ENCODE measurements around the gene ADGRB2. TPM values are rescaled to one million over a fixed set of nuclear protein-coding genes. Genes with fewer than 3 reads are reported as not detected.

The ADGRB2 gene
- polyA plus RNA-seq, 3 donors: 13.5 to 18.2 (median 17.8) TPM

GRCh38 chr1:31679091-31679490 is 85.0 kb downstream of the ADGRB2 start:
- DNase-seq: no peak

GRCh38 chr1:31678681-31679080 is 85.5 kb downstream of the ADGRB2 start:
- DNase-seq: no peak

GRCh38 chr1:31677949-31678348 is 86.2 kb downstream of the ADGRB2 start:
- DNase-seq: no peak

GRCh38 chr1:31677401-31677800 is 86.7 kb downstream of the ADGRB2 start:
- no peak for DNase-seq

Other genes starting within 250 kb of the ADGRB2 start
- gene TINAGL1, start 187.8 kb downstream of the ADGRB2 start, polyA plus RNA-seq (ENCODE audit: insufficient read length in 3 of 3): 10 to 100 TPM; 45.5 to 51.5 (median 47.4) TPM
- gene HCRTR1, start 146.7 kb downstream of the ADGRB2 start, polyA plus RNA-seq (ENCODE audit: insufficient read length in 3 of 3): under 1 TPM; 0.14 to 0.39 (median 0.31) TPM
- 10 to 100 TPM; 77.2 to 81.4 (median 79.1) TPM for gene PEF1, start 119.5 kb downstream of the ADGRB2 start, polyA plus RNA-seq (ENCODE audit: insufficient read length in 3 of 3)
- gene COL16A1, start 60.3 kb downstream of the ADGRB2 start, polyA plus RNA-seq (ENCODE audit: insufficient read length in 3 of 3): 10 to 100 TPM; 50.2 to 59.0 (median 56.5) TPM
- gene SPOCD1, start 51.7 kb upstream of the ADGRB2 start, polyA plus RNA-seq (ENCODE audit: insufficient read length in 3 of 3): under 1 TPM; 0.14 to 0.84 (median 0.44) TPM
- 100 to 1,000 TPM; 169 to 202 (median 195) TPM for gene PTP4A2, start 174.0 kb upstream of the ADGRB2 start, polyA plus RNA-seq (ENCODE audit: insufficient read length in 3 of 3)
- 100 to 1,000 TPM; 218 to 249 (median 237) TPM for gene KHDRBS1, start 249.5 kb upstream of the ADGRB2 start, polyA plus RNA-seq (ENCODE audit: insufficient read length in 3 of 3)